Cardiac fibroblast (primary cell): Measurements from ENCODE around the gene KRTAP1-4.
"Not testable (repeated sequence)": the region's sequence is repeated elsewhere in the genome, so short reads cannot be mapped to it uniquely, and the experiment has no call there.

Experiments
- DNase-seq, 2 donors: peaks; one replicate each; pipeline versions ENCODE4 v3.0.0 to v3.0.0-alpha.2; 2010; ENCODE audit warnings: low read depth in 2 of 2
- H3K4me3 ChIP-seq, 2 donors: replicated peaks in 1 of 2; 1 replicate in 1 of 2; 2 replicates in 1 of 2; pipeline ENCODE4 v1.5.1; 2011; ENCODE audit warnings: low read depth in 2 of 2, low read length in 2 of 2, mild to moderate bottlenecking in 2 of 2, moderate library complexity in 1 of 2
- TF ChIP-seq, protein P1 (sequence below): IDR thresholded peaks from one replicate; pipeline ENCODE4 v1.5.1; 2011; ENCODE audit warnings: low read depth, mild to moderate bottlenecking, low read length, inconsistent platforms

The KRTAP1-4 gene

GRCh38 chr17:41058741-41059140 lies 28.7 kb upstream of the KRTAP1-4 start:
- DNase-seq: peak in 1 of 2 donors; percentile 31
- TF ChIP-seq, protein P1, sequence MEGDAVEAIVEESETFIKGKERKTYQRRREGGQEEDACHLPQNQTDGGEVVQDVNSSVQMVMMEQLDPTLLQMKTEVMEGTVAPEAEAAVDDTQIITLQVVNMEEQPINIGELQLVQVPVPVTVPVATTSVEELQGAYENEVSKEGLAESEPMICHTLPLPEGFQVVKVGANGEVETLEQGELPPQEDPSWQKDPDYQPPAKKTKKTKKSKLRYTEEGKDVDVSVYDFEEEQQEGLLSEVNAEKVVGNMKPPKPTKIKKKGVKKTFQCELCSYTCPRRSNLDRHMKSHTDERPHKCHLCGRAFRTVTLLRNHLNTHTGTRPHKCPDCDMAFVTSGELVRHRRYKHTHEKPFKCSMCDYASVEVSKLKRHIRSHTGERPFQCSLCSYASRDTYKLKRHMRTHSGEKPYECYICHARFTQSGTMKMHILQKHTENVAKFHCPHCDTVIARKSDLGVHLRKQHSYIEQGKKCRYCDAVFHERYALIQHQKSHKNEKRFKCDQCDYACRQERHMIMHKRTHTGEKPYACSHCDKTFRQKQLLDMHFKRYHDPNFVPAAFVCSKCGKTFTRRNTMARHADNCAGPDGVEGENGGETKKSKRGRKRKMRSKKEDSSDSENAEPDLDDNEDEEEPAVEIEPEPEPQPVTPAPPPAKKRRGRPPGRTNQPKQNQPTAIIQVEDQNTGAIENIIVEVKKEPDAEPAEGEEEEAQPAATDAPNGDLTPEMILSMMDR: no peak
- H3K4me3 ChIP-seq: no peak overlapping the region

- H3K4me3 ChIP-seq: no peak overlapping the region
- TF ChIP-seq, protein P1: no peak
- DNase-seq: no peak
Measured at GRCh38 chr17:41057547-41057946, 27.6 kb upstream of the KRTAP1-4 start.

DNA sequence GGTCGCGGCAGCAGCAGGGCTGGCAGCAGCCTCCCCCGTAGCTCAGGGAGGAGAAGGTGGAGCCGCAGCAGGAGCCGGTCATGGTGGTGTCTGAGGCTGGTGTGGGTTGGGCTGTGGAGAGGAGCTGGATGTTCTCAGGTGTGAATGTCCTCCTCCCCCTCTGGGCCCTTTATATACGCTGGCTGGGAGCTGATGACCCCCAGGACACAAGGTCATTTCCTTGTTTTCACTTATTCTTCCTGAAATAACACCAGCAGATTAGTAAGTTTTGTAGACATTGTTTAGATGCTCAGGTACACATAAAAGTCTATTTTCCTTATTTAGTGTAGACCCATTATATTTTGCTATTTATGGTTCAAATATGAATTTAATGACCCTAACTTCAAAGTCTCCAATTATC lies 25.1 kb upstream of the KRTAP1-4 start, which contains the start of gene KRTAP2-2:
Gene KRTAP2-2 (minus strand): TSS at position 101 of the 400 bp plus-strand sequence. CDS start 19 bp downstream, at position 82.
- not testable (repeated sequence) for H3K4me3 ChIP-seq, DNase-seq

GRCh38 chr17:41054556-41054955 lies 24.6 kb upstream of the KRTAP1-4 start:
- not testable (repeated sequence) for H3K4me3 ChIP-seq, DNase-seq

DNA sequence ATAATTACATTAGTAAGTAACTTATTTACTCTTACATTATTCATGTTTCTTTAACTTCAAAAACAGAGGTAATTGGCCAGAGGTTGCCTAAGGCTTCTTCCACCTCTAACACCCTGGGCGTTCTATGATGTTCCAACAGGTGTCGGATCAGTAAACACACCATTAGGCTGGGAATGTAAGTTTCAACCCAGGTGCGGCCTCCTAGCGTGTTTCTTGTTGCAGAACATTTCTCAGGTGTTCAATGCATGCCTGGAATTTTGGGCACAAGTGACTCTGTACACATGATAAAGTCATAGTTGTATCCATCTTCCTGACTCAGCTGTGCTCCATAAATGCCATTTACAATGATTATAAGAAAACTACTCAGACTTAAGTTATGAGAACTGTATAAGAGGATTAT lies 24.0 kb upstream of the KRTAP1-4 start:
- DNase-seq: no peak
- TF ChIP-seq, protein P1: no peak

GRCh38 chr17:41052566-41052965 lies 22.6 kb upstream of the KRTAP1-4 start:
- TF ChIP-seq, protein P1: no peak
- peak in 1 of 2 donors; percentile 29 for DNase-seq
- no peak overlapping the region for H3K4me3 ChIP-seq

More for the DNA sequence above, 24.0 kb upstream of the KRTAP1-4 start:
- H3K4me3 ChIP-seq: no peak overlapping the region

DNA sequence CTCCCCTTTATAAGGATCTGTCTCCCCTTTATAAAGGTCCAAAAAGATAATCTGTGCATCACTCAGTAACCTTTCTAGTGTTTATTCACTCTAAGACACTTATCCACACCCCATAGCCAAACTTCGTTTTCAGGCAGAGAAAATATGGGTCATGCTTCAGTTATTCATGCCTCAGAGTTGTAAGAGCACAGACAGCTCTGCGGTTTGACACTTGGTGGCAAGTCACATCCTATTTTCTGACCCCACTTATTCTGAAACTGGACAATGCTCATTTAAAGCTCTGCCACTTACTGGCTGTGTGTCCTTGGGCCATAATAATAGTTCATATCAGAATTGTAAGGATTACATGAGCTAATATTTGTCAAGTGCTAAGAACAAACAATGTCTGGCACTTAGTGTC lies 19.1 kb upstream of the KRTAP1-4 start:
- TF ChIP-seq, protein P1: no peak
- H3K4me3 ChIP-seq: no peak overlapping the region
- peak in 1 of 2 donors; percentile 85 for DNase-seq

DNA sequence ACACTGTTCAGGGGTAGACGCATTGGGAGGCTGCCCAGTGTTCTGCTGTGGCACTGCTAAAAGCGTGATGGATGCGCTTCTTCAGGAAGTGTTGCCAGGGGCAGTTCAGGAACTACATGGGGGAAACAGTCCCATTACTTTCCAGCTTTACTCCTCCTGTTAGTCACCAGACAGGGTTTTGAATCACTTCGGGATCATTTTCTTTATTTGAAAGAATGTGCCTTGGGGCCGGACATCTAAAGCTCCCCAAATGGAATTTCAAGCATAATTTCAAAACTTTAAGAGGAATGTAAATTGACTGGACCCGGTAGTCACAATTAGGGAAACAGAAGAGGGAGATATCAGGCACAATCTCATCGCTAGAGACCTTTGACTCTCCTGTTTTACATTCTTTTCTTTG lies 18.4 kb upstream of the KRTAP1-4 start:
- no peak overlapping the region for H3K4me3 ChIP-seq
- peak in 1 of 2 donors; percentile 57 for DNase-seq
- TF ChIP-seq, protein P1: no peak

DNA sequence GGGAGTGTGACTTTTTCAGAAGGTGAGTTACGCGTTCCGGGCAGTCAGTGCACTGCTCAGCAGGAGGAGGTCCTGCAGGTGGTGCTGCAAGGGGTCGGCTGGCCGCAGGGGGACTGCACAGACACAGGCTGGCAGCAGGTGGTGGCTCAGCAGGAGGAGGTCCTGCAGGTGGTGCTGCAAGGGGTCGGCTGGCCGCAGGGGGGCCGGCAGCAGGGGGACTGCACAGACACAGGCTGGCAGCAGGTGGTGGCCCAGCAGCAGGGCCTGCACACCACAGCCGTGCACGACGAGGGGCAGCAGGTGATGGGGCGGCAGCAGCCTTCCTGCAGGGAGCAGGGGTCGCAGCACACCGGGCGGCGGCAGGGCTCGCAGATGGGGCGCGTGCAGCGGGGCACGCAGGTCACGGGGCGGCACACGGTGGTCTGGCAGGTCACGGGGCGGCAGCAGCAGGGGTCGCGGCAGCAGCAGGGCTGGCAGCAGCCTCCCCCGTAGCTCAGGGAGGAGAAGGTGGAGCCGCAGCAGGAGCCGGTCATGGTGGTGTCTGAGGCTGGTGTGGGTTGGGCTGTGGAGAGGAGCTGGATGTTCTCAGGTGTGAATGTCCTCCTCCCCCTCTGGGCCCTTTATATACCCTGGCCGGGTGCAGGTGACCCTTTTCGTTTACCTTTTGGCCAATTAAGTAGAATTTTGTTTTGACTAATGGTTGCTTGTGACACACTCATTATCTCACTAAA lies 16.9 kb upstream of the KRTAP1-4 start, which contains the start of gene KRTAP2-1:
Gene KRTAP2-1 (minus strand): TSS at position 582 of the 731 bp plus-strand sequence. CDS start 49 bp downstream, at position 533.
- DNase-seq, H3K4me3 ChIP-seq: not testable (repeated sequence)
